ENCODE data around the gene TESK2. TPM values are rescaled to one million over a fixed set of nuclear protein-coding genes. Genes with fewer than 3 reads are reported as not detected.

The TESK2 gene
- total and polyA plus RNA-seq, 2 experiments from 2014 or later, result 1.1 to 1.5 TPM

DNA sequence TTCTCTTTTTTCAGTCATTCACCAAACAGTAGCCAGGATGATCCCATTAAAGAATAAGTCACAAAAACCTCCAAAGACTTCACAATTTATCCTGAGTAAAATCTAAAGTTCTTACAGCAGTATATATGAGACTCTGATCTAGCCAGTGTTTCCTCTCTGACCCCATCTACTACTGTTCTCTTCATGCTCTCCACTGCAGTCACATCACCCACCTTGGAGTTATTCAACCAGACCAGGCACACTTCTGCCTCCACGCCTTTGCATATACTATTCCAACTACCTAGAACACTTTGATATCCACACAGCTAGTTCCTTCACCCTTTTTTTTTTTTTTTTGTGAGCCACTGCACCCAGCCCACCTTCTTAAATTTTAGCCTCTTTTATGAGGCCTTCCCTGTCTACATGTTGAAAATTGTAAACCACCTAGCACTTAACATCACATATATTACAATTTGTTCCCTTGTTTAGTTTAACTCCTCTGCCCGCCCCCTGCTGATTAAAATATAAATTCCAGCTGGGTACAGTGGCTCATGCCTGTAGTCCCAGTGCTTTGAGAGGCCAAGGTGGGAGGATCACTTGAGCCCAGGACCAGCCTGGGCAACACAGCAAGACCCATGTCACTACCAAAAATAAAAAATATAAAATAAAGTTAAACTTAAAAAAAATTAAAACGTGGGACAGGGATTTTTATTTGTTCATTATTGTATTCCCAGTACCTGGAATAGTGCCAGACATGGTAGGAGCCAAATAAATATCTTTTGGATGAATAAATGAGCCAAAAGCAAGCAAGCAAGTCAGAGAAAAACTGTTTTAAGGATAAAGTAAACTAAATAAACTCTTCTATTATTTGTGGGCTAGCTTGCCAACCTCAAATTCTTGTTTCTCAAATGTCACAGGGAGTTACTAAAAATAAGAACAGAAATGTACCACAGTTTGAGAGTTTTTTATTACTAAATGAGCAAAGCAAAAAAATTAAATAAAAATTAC lies 115.6 kb downstream of the TESK2 start:
- Histone ChIP-seq H3K9me2 (ENCODE audit: insufficient read depth) (no peaks in the 10 kb centered on the region), H3K79me2 (ENCODE audit: insufficient read depth) (no peaks in the 10 kb centered on the region), H3K4me1 (ENCODE audit: insufficient read depth) (no peaks in the 10 kb centered on the region), H3K9me3 (ENCODE audit: low read depth) (no peaks in the 10 kb centered on the region), H3F3A (ENCODE audit: insufficient read depth) (no peaks in the 10 kb centered on the region), H2AFZ (no peak overlapping the region), H3K36me3 (ENCODE audit: low read depth) (no peaks in the 10 kb centered on the region), H3K9ac (no peak overlapping the region), H3K27ac (no peak overlapping the region), H3K27me3 (replicated peaks; ENCODE audit: insufficient read depth) (no peaks in the 10 kb centered on the region), H4K20me1 (ENCODE audit: insufficient read depth) (no peaks in the 10 kb centered on the region), H3K4me2 (ENCODE audit: unreplicated experiment) (no peak overlapping the region), H3K4me3 (no peak overlapping the region)
- no peak for TF ChIP-seq EZH2 (IDR thresholded peaks at IDR 0.05; ENCODE audit: insufficient read depth, poor library complexity, severe bottlenecking)
- TF ChIP-seq EZH2phosphoT487 (IDR thresholded peaks at IDR 0.05; ENCODE audit: insufficient read depth, low read depth), result no peak
- in situ Hi-C loops (cut with MboI), result no loop called here
- DNase-seq, result peak; percentile 27
- WGBS, 2 experiments (ENCODE audit: low coverage in 1 of 2, low lambda C conversion rate in 2 of 2, missing lambda C conversion rate in 2 of 2), result 27 to 29% methylated on average over 3 of the region's 3 CpGs

DNA sequence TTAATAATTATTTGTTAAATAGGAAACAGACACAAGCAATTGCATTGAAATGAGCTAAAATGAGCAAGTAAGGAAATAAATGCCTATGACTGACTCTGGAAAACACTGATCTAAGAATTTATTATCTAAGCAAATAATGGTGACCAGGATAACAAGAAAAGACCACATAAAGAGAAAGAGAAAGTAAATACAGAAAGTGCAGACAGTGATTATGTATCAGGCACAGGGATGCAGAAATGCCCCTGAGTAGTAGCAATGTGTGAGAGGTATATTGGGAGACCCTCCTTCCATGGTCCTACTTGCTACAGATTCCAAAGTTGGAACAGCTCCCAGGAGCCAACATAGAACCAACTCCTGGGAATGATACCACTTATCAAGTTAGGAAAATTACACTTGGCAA lies 117.4 kb downstream of the TESK2 start:
- in situ Hi-C loops (cut with MboI), result no loop called here
- Histone ChIP-seq H3K27me3 (replicated peaks; ENCODE audit: insufficient read depth) (no peaks in the 10 kb centered on the region), H3F3A (ENCODE audit: insufficient read depth) (no peaks in the 10 kb centered on the region), H3K9me2 (ENCODE audit: insufficient read depth) (no peaks in the 10 kb centered on the region), H3K9ac (no peak overlapping the region), H3K4me2 (ENCODE audit: unreplicated experiment) (no peak overlapping the region), H3K36me3 (ENCODE audit: low read depth) (no peaks in the 10 kb centered on the region), H3K27ac (no peak overlapping the region), H3K9me3 (ENCODE audit: low read depth) (no peaks in the 10 kb centered on the region), H4K20me1 (ENCODE audit: insufficient read depth) (no peaks in the 10 kb centered on the region), H3K4me3 (no peak overlapping the region), H3K4me1 (ENCODE audit: insufficient read depth) (no peaks in the 10 kb centered on the region), H2AFZ (no peak overlapping the region), H3K79me2 (ENCODE audit: insufficient read depth) (no peaks in the 10 kb centered on the region)
- TF ChIP-seq EZH2phosphoT487 (IDR thresholded peaks at IDR 0.05; ENCODE audit: insufficient read depth, low read depth) (no peak), EZH2 (IDR thresholded peaks at IDR 0.05; ENCODE audit: insufficient read depth, poor library complexity, severe bottlenecking) (no peak)
- no peak for DNase-seq

DNA sequence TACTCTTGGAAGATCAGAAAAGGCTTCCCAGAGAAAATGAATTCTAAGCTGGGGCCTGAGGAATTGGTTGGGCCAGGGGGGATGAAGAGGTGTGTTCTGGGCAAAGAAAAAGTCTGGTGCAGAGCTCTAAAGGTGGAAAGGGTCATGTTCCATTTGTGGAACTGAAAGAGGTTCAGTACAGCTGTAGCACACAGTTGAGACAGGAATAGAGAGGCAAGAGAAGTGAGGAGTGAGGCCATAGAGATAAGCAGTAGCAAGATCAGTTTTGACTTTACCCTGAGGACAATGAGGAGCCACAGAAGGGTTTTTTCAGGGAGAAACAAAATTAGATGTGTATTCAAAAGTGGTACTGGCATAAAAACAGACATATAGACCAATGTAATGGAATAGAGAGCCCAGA lies 120.4 kb downstream of the TESK2 start:
- Histone ChIP-seq H3K36me3 (ENCODE audit: low read depth) (no peaks in the 10 kb centered on the region), H3K27ac (no peak overlapping the region), H3K79me2 (ENCODE audit: insufficient read depth) (no peaks in the 10 kb centered on the region), H3K9me2 (ENCODE audit: insufficient read depth) (no peaks in the 10 kb centered on the region), H3K9me3 (ENCODE audit: low read depth) (no peaks in the 10 kb centered on the region), H3K9ac (no peak overlapping the region), H3F3A (ENCODE audit: insufficient read depth) (no peaks in the 10 kb centered on the region), H3K4me2 (ENCODE audit: unreplicated experiment) (no peak overlapping the region), H3K4me3 (no peak overlapping the region), H3K4me1 (ENCODE audit: insufficient read depth) (no peaks in the 10 kb centered on the region), H2AFZ (no peak overlapping the region), H4K20me1 (ENCODE audit: insufficient read depth) (no peaks in the 10 kb centered on the region), H3K27me3 (replicated peaks; ENCODE audit: insufficient read depth) (no peaks in the 10 kb centered on the region)
- no peak for DNase-seq
- in situ Hi-C loops (cut with MboI), result no loop called here
- no peak for TF ChIP-seq EZH2 (IDR thresholded peaks at IDR 0.05; ENCODE audit: insufficient read depth, poor library complexity, severe bottlenecking)

DNA sequence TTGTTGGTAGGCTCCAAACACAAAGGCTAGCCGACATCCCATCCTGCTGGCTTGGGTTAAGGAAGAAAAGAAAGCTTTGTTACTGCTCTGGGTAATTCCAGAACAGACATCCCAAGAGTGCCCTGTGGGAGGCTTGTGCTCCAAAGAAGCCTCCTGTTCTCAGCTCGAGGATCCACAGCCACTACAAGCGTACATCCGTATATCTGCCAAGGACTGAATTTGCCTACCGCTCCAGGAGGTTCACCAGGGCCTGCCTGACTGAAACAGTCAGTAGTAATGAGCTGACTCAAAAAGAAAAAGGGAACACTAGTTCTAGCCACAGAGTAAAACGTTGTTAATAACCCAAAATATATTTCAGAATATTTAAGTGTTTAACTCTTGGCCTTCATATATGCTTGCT lies 125.9 kb downstream of the TESK2 start:
- H3K9ac ChIP-seq, result no peak overlapping the region
- H3K27ac ChIP-seq, result no peak overlapping the region

More for the DNA sequence above, 125.9 kb downstream of the TESK2 start:
- TF ChIP-seq EZH2phosphoT487 (IDR thresholded peaks at IDR 0.05; ENCODE audit: insufficient read depth, low read depth), result no peak
- no peak for TF ChIP-seq EZH2 (IDR thresholded peaks at IDR 0.05; ENCODE audit: insufficient read depth, poor library complexity, severe bottlenecking)
- WGBS, 2 experiments (ENCODE audit: low coverage in 1 of 2, low lambda C conversion rate in 2 of 2, missing lambda C conversion rate in 2 of 2), result 90 to 94% methylated on average over 6 of the region's 6 CpGs
- DNase-seq, result no peak
- no peaks in the 10 kb centered on the region for H4K20me1 ChIP-seq (ENCODE audit: insufficient read depth)
- H3K36me3 ChIP-seq (ENCODE audit: low read depth), result no peaks in the 10 kb centered on the region
- H3K4me3 ChIP-seq, result no peak overlapping the region
- 0 out of 2 replicates have a peak, but pooled peaks cover 6% of the 10 kb centered on the region for H3K4me1 ChIP-seq (ENCODE audit: insufficient read depth)
- 0 out of 2 replicates have a peak, but pooled peaks cover 6% of the 10 kb centered on the region for H3F3A ChIP-seq (ENCODE audit: insufficient read depth)
- H3K79me2 ChIP-seq (ENCODE audit: insufficient read depth), result no peaks in the 10 kb centered on the region
- no peak overlapping the region for H2AFZ ChIP-seq
- H3K27me3 ChIP-seq (replicated peaks; ENCODE audit: insufficient read depth), result no peaks in the 10 kb centered on the region
- in situ Hi-C loops (cut with MboI), result loop anchor here (10.0 kb wide), 1 partner anchor 200 kb away; no protein-coding TSS in a partner anchor
- H3K9me2 ChIP-seq (ENCODE audit: insufficient read depth), result no peaks in the 10 kb centered on the region
- H3K9me3 ChIP-seq (ENCODE audit: low read depth), result no peaks in the 10 kb centered on the region
- no peak overlapping the region for H3K4me2 ChIP-seq (ENCODE audit: unreplicated experiment)

All from GM23248 (cell line).